Measurements from ENCODE around the gene USP2. TPM values are rescaled to one million over a fixed set of nuclear protein-coding genes. Genes with fewer than 3 reads are reported as not detected.

Gene USP2
- total and polyA plus RNA-seq, 2 of the 4 experiments (the other 2 are of a cell fraction): 0.18 to 0.79 TPM

DNA sequence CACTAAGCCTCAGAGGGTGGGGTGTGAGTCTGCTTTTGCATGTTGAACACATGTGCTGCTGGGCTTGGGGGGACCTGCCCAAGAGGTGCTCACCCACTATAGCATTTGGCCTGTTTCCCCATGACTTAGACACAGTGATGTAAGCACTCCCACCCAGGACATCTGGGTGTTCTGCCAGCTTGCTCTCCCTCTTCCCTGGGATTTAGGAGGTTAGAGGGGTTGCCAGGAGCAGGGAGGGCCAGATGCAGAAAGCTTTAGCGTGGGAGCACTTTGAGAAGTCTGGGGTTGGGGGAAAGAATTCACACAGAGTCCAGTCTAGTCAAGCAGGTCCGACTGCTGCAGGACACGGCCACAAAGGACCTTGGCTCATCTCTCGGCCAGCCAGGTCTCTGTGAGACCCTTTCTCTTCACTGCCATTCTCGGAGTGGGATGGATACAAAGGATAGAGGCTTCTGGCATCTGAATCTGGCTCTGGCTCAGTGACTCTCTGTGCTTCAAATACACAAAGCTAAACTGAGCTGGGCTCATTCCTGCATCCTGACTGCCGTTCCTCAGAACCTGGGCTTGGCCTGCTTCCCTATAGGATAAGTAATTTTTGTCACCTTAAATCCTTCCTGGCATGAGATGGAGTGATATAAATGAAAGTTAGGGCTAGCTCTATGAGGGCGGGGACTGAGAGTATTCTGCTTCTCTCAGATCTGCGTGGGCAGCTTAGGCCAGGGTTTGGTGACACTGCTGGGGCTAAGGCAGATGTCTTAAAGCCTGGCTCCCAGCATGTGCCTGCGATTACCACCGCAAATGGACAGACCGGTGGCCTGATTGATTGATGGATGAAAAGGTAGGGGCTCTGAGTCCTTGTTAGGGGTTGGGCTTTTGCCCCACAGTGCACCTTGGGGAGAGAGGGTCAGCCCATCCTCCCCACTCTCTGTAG lies 14.5 kb downstream of the USP2 start:
- Histone ChIP-seq H2BK20ac (ENCODE audit: low read depth, low read length) (no peak overlapping the region), H2AFZ (replicated peaks; ENCODE audit: low read length, poor library complexity) (no peak overlapping the region), H2BK120ac (ENCODE audit: low read depth, low read length) (no peak overlapping the region), H3K79me1 (ENCODE audit: low read depth in 1 of 2, low read length in 2 of 2) (peaks cover 0 to 9% of the 10 kb centered on the region in 2 experiments; a peak in 1 of 4 replicates), H3K9me3 (ENCODE audit: control insufficient read depth, insufficient read depth, low read length) (no peaks in the 10 kb centered on the region), H4K91ac (ENCODE audit: insufficient read depth, low read depth, low read length) (no peak overlapping the region), H3K4ac (ENCODE audit: low read depth, low read length) (no peak overlapping the region), H3K27me3 (ENCODE audit: control insufficient read depth, insufficient read depth, low read length) (no peaks in the 10 kb centered on the region), H4K5ac (ENCODE audit: low read depth, low read length) (no peak overlapping the region), H3K27ac (ENCODE audit: insufficient read depth, low read length) (no peak overlapping the region), H3K36me3 (ENCODE audit: control insufficient read depth, insufficient read depth, low read length) (no peaks in the 10 kb centered on the region), H2BK5ac (ENCODE audit: low read depth, low read length, poor library complexity, severe bottlenecking) (no peak overlapping the region), H3K4me3 (ENCODE audit: insufficient read depth, low read depth, low read length) (no peak overlapping the region), H2BK15ac (ENCODE audit: low read depth, low read length) (no peak overlapping the region), H3K9ac (ENCODE audit: low read depth, low read length) (no peak overlapping the region), H4K8ac (ENCODE audit: low read depth in 2 of 2, low read length in 2 of 2) (no peak overlapping the region), H3K14ac (replicated peaks; ENCODE audit: low read depth, low read length) (no peak overlapping the region), H3K56ac (ENCODE audit: extremely low read depth, insufficient read depth, low read length) (no peak overlapping the region), H4K20me1 (ENCODE audit: insufficient read depth, low read length) (peaks cover under 1% of the 10 kb centered on the region), H3K4me1 (ENCODE audit: control insufficient read depth, insufficient read depth, low read length) (peaks cover 27% of the 10 kb centered on the region), H2AK9ac (replicated peaks; ENCODE audit: low read depth, low read length, poor library complexity) (no peak overlapping the region), H3K23ac (ENCODE audit: low read depth, low read length) (no peak overlapping the region), H3K9me1 (ENCODE audit: insufficient read depth, low read length) (peaks cover 33% of the 10 kb centered on the region), H3K4me2 (ENCODE audit: low read depth, low read length) (no peak overlapping the region), H2AK5ac (ENCODE audit: low read depth, low read length) (peak overlapping the region; percentile 28), H3K18ac (ENCODE audit: low read depth, low read length) (no peak overlapping the region)
- dilution Hi-C loops (cut with HindIII; ENCODE audit: low sequenced_read_pairs, unreplicated experiment) (no loop called here), intact Hi-C loops (cut with micrococcal nuclease) (loop anchor here (10.0 kb wide), 1 partner anchor 358 kb away; the partner anchor contains the start of gene NECTIN1), in situ Hi-C loops (cut with MboI; ENCODE audit: low sequenced_read_pairs) (loop anchor here (25.0 kb wide), 1 partner anchor 745 kb away; no protein-coding TSS in a partner anchor)
- TF ChIP-seq CEBPB (IDR thresholded peaks at IDR 0.05; ENCODE audit: low read depth, low read length) (no peak), RAD21 (IDR thresholded peaks at IDR 0.05; ENCODE audit: low read length) (no peak), FOS (IDR thresholded peaks at IDR 0.05; ENCODE audit: low read depth, low read length) (no peak), ELK1 (IDR thresholded peaks at IDR 0.05; ENCODE audit: borderline replicate concordance, low read depth, low read length) (no peak), USF2 (IDR thresholded peaks at IDR 0.05; ENCODE audit: low read depth, low read length) (no peak), MAZ (IDR thresholded peaks at IDR 0.05; ENCODE audit: borderline replicate concordance, low read depth, low read length) (no peak)
- DNase-seq: no peak
- no TSS peak for BruUV-seq (replicated peaks)
- no peak for ATAC-seq (ENCODE audit: low read depth)
- 100% methylated on average over 1 of the region's 11 CpGs; no CpG with 5 or more reads in 1 of the 2 experiments for WGBS, 2 experiments (ENCODE audit: extremely low coverage in 2 of 2, insufficient read length in 1 of 2)
- ChIA-PET POLR2A (ENCODE audit: unreplicated experiment) (no interaction called here), CTCF (interaction anchor here (5.3 kb wide), 1 partner anchor 11 kb away, joined by 30 read pairs; no protein-coding TSS in a partner anchor)

All from IMR-90 (cell line).